ENCODE data around the gene RTTN.
A peak's percentile ranks its signal among the peaks of the same experiment; 100 is the strongest.

RTTN gene

DNA sequence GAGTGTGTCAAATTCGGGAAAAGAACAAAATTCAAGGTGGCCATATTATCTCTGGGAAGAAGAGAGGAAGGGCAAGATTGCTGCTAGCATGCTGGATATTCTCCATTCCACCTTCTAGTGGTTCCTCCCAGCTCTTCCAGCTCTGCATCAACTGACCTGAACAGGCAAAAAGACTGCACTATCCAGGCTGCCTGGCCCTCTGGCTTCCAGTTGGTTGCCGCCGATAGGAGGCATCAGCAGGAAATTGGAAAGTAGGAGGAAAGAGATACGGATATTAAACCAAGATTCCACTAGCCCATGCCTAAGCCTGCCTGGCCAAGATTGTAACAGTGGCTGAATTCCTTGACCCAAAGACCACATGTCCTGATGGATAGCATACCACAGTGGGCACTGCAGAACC lies 1.7 kb upstream of the RTTN start:
- peak overlapping the region; percentile 100 for H2AFZ ChIP-seq (ENCODE audit: low read length)
- H3K4me2 ChIP-seq (ENCODE audit: low read depth, low read length, poor library complexity, severe bottlenecking): no peak overlapping the region

DNA sequence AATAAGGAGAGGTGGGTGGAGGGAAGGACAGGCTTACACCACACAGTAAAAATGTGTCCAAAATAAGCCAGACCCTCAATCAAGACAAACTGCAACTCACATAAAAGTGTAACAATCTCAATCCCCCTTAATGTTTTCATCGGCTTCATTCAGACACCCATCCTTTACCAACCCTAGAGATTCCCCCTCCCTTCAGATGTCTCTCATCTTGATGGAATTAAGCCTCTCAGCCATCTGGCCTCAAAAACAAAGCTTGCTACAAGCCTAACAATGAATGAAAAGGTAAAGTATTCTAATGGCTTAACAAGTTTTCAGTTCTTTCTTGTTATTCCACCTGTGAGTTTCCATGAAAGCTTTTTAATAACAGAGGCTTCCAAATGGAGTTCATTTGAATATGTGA lies 5.2 kb downstream of the RTTN start:
- H3K9ac ChIP-seq (ENCODE audit: low read depth, low read length, poor library complexity, severe bottlenecking): no peak overlapping the region
- H4K20me1 ChIP-seq (ENCODE audit: insufficient read depth, low read length, poor library complexity, severe bottlenecking): peaks cover 3% of the 10 kb centered on the region
- peaks cover 61% of the 10 kb centered on the region for H3K36me3 ChIP-seq (ENCODE audit: insufficient read depth, low read length)
- no peaks in the 10 kb centered on the region for H3K9me2 ChIP-seq (replicated peaks; ENCODE audit: low read depth, low read length)
- no peak overlapping the region for H2AFZ ChIP-seq (ENCODE audit: low read length)
- peaks cover 26% of the 10 kb centered on the region for H3K79me2 ChIP-seq (ENCODE audit: insufficient read depth, low read length)
- no peaks in the 10 kb centered on the region for H3K9me3 ChIP-seq (ENCODE audit: insufficient read depth, low read depth, low read length)
- H3K4me1 ChIP-seq (ENCODE audit: insufficient read depth, low read length, poor library complexity, severe bottlenecking): peaks cover 24% of the 10 kb centered on the region
- H3K4me3 ChIP-seq (ENCODE audit: low read length, poor library complexity, severe bottlenecking): no peak overlapping the region
- no peaks in the 10 kb centered on the region for H3K27me3 ChIP-seq (ENCODE audit: insufficient read depth, low read length, poor library complexity, severe bottlenecking)
- no peaks in the 10 kb centered on the region; the same call in 1 of the 2 replicates for H3F3A ChIP-seq (ENCODE audit: low read depth)
- no peak overlapping the region for H3K4me2 ChIP-seq (ENCODE audit: low read depth, low read length, poor library complexity, severe bottlenecking)
- TF ChIP-seq, protein P1, sequence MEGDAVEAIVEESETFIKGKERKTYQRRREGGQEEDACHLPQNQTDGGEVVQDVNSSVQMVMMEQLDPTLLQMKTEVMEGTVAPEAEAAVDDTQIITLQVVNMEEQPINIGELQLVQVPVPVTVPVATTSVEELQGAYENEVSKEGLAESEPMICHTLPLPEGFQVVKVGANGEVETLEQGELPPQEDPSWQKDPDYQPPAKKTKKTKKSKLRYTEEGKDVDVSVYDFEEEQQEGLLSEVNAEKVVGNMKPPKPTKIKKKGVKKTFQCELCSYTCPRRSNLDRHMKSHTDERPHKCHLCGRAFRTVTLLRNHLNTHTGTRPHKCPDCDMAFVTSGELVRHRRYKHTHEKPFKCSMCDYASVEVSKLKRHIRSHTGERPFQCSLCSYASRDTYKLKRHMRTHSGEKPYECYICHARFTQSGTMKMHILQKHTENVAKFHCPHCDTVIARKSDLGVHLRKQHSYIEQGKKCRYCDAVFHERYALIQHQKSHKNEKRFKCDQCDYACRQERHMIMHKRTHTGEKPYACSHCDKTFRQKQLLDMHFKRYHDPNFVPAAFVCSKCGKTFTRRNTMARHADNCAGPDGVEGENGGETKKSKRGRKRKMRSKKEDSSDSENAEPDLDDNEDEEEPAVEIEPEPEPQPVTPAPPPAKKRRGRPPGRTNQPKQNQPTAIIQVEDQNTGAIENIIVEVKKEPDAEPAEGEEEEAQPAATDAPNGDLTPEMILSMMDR (conservative IDR thresholded peaks at IDR 0.05; ENCODE audit: low read length): no peak
- TF ChIP-seq EZH2phosphoT487 (IDR thresholded peaks at IDR 0.05; ENCODE audit: borderline replicate concordance): no peak

More for the DNA sequence above, 1.7 kb upstream of the RTTN start:
- Histone ChIP-seq H3K9me2 (replicated peaks; ENCODE audit: low read depth, low read length) (no peaks in the 10 kb centered on the region), H4K20me1 (ENCODE audit: insufficient read depth, low read length, poor library complexity, severe bottlenecking) (peaks cover 3% of the 10 kb centered on the region), H3F3A (ENCODE audit: low read depth) (no peaks in the 10 kb centered on the region), H3K4me3 (ENCODE audit: low read length, poor library complexity, severe bottlenecking) (no peak overlapping the region), H3K4me1 (ENCODE audit: insufficient read depth, low read length, poor library complexity, severe bottlenecking) (peaks cover 21% of the 10 kb centered on the region), H3K27me3 (ENCODE audit: insufficient read depth, low read length, poor library complexity, severe bottlenecking) (no peaks in the 10 kb centered on the region), H3K36me3 (ENCODE audit: insufficient read depth, low read length) (peaks cover under 1% of the 10 kb centered on the region; the same call in 1 of the 2 replicates), H3K9ac (ENCODE audit: low read depth, low read length, poor library complexity, severe bottlenecking) (no peak overlapping the region), H3K9me3 (ENCODE audit: insufficient read depth, low read depth, low read length) (no peaks in the 10 kb centered on the region), H3K79me2 (ENCODE audit: insufficient read depth, low read length) (peaks cover 28% of the 10 kb centered on the region)
- TF ChIP-seq, protein P1 (conservative IDR thresholded peaks at IDR 0.05; ENCODE audit: low read length): no peak
- TF ChIP-seq EZH2phosphoT487 (IDR thresholded peaks at IDR 0.05; ENCODE audit: borderline replicate concordance): no peak

DNA sequence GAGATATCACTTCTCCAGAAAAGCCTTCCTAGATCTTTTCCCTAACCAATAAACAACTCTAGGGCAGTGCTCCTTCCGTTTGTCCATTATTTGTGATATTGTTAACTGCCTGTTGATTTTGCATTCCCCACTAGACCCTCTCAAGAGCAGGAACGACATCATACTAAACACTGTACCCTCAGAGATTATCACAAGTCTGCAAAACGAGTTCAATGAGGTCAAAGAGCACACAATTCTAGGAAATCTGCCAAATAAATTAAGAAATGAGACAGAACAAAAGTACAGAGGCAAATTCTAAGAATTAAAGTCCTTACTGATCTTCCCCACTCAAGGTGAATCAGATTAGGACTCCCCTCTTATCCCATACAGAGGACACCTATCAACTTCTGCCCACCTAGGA lies 7.6 kb downstream of the RTTN start:
- Histone ChIP-seq H3K4me2 (ENCODE audit: low read depth, low read length, poor library complexity, severe bottlenecking) (no peak overlapping the region), H3K36me3 (ENCODE audit: insufficient read depth, low read length) (peaks cover 83% of the 10 kb centered on the region), H2AFZ (ENCODE audit: low read length) (no peak overlapping the region)

More for the DNA sequence above, 7.6 kb downstream of the RTTN start:
- Histone ChIP-seq H3K9me3 (ENCODE audit: insufficient read depth, low read depth, low read length) (no peaks in the 10 kb centered on the region), H3K79me2 (ENCODE audit: insufficient read depth, low read length) (peaks cover 2% of the 10 kb centered on the region), H4K20me1 (ENCODE audit: insufficient read depth, low read length, poor library complexity, severe bottlenecking) (no peaks in the 10 kb centered on the region), H3K27me3 (ENCODE audit: insufficient read depth, low read length, poor library complexity, severe bottlenecking) (no peaks in the 10 kb centered on the region), H3F3A (ENCODE audit: low read depth) (no peaks in the 10 kb centered on the region; the same call in 1 of the 2 replicates), H3K4me3 (ENCODE audit: low read length, poor library complexity, severe bottlenecking) (no peak overlapping the region), H3K9ac (ENCODE audit: low read depth, low read length, poor library complexity, severe bottlenecking) (no peak overlapping the region), H3K4me1 (ENCODE audit: insufficient read depth, low read length, poor library complexity, severe bottlenecking) (peaks cover 9% of the 10 kb centered on the region), H3K9me2 (replicated peaks; ENCODE audit: low read depth, low read length) (no peaks in the 10 kb centered on the region)
- TF ChIP-seq, protein P1 (conservative IDR thresholded peaks at IDR 0.05; ENCODE audit: low read length): no peak
- no peak for TF ChIP-seq EZH2phosphoT487 (IDR thresholded peaks at IDR 0.05; ENCODE audit: borderline replicate concordance)
